ENCODE data around the gene GIGYF2.
"Not testable (repeated sequence)": the region's sequence is repeated elsewhere in the genome, so short reads cannot be mapped to it uniquely, and the experiment has no call there.

GIGYF2 gene

DNA sequence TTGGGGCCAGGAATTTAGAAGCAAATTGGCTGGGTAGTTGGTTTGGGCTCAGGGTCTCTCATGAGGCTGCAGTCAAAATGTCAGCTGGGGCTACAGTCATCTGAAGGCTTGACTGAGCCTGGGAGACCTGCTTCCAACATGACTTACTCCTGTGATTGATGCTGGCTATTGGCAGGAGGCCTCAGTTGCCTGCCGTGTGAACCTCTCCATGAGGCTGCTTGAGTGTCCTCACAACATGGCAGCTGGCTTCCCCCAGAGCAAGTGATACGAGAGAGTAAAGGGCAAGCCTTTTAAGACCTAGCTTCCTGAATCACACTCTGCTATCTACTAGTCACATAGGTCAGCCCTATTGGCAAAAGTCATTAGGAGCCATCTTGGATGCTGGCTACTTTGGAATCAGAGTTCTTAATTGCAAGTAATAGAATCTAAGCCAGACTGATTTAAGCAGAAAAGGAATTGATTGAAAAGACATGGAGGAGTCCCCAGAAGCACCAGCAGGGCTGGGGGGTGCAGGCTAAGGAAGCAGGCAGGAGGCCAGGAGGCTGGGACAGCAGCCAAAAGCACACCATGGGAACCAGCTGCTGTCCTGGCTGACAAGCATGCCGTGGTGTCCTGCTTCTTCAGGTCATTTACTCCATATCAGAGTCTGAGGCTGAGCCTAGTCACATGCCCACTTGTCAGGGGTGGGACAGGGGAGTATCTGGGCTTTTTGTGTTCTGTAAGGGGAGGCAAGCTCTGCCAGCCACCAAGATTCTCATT is 7.8 kb upstream of the GIGYF2 start:
- DNase-seq = no peak

DNA sequence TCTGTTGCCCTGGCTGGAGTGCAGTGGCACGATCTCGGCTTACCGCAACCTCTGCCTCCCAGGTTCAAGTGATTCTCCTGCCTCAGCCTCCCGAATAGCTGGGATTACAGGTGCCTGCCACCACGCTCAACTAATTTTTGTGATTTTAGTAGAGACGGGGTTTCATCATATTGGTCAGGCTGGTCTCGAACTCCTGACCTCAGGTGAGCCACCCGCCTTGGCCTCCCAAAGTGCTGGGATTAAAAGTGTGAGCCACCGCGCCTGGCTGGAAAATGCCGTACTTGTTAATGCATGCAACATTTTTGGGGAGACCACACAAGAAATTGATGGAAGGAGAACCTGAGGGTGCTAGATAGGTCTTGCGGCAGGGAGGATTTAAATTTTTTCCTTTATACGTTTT is 6.0 kb upstream of the GIGYF2 start:
- DNase-seq = not testable (repeated sequence)

DNA sequence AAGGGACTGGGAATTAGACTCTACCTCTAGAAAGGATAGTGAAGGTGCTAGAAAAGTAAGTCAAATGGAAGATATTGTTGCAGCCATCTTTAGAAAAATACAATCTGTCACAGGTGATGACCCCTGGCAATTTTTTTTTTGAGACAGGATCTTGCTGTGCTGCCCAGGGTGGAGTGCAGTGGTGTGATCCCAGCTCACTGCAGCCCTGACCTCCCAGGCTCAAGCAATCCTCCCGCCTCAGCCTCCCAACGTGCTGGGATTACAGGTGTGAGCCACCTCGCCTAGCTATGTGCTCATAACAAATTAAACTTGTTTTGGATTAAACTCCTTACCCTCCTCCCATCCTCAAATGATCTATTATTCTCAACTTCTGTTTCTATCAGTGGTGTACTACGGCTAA is 3.8 kb upstream of the GIGYF2 start:
- no peak for DNase-seq

DNA sequence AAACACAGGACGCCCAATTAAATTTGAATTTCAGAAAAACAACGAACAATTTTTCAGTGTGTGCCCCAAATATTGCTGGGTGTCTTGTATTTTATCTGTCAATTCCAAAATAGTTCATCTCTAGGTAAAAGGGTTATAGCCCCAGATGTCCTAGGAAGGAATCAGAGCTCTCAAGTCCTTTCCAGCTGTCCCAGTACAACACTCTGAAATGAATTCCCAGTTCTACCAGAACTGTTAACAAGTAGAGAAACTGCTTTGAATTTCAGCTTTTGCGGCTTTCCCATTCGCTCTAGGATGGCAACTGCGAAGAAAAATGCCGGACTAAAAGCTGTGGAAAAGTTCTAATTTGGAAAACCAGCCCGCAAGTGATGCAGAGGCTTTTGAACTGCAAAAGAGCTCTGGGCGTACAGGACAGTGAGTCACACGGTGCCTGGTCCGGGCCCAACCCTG is 497 bp upstream of the GIGYF2 start:
- no peak for DNase-seq

DNA sequence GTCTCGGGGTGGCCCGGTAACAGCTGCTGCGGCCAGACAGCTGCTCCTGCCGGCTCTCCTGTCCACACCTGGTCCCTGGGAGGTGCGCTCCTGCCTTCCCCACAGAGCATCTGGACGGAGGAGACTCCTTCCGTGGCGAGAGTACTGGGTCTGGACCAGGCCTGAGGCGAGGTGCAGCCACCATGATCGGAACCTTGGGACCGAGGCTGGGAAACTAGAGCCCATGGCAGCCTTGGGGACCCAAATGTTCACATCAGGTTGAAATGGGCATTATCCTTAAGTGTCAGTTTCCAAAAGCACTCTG is 628 bp downstream of the GIGYF2 start:
- DNase-seq = no peak

DNA sequence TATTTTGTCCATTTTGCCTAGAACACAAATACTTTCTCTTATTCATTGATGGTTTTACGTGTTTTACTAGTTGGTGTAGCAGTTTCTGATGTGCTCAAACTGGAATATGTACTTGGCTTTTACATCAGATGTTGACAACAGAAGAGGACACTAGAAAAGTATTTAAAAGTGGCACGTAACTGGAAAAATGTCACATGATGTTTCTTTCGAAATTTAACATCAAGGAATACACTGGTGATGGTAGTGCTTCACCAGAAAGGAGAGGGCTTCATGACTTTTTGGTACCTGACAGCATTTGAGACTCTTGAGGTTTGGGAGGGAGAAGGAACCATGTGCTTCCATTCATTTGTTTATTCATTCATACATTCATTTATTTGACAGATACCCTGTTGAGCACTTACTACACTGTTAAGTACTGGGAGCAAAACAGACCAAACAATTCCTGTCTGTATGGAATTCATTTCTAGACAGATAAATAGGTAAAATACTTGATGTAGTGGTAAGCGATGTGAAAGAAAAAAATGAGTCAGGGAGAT is 1.5 kb downstream of the GIGYF2 start:
- no peak for DNase-seq

DNA sequence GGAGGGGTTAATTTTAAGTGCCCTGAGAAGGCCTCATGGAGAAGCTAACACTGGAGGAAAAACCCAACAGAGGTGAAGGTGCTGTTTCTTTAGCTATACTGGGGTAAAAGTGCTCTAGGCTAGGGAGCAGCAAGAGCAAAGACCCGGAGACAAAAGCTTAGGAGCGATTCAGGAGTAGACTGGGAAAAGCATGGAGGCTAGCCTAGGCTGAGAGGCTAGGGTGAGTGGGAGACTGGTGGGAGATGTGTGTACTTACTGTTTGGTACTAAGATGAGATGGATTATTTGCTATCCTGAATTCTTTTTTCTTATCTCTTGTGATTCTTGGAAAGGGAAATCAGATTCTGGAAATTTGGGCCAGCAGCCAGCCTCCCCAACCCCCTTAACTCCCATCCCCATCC is 2.0 kb downstream of the GIGYF2 start:
- DNase-seq = no peak

DNA sequence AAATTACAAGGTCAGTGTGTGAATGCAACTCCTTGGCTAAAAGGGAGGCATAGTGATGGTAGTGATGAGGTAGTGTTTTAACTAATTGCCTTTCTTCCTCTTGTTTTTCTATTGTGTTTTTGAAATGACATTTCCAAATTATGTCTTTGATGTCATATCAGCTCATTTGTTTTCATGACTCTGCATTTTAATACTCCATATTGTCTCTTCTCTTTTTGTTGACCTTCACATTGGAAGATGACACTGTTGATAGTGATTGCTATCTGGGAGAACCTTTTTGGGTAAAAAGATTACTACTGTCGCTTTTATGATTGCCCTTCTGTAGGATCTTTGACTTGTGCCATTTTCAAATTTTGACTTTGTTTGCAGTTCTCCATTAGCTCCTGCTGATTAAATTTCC is 3.0 kb downstream of the GIGYF2 start:
- no peak for DNase-seq

DNA sequence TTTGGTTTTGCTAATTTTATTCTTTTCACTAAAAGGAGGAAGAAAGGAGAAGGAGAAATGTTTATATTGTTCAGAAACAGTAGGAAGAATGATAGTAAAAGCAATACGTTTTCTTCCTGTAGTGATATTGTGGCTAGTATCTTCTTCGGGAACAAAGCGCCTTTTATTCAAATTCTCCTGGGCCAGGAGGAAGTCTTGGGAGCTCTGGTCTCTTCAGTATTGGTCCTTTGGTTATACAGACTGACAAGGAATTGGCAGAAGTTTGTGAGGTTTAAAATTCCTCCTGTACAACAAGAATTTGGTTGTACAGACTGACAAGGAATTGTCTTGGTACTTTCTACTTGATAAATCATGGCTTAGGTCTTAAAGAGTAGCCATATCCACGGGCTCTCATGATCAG is 9.9 kb downstream of the GIGYF2 start:
- no peak for DNase-seq

DNA sequence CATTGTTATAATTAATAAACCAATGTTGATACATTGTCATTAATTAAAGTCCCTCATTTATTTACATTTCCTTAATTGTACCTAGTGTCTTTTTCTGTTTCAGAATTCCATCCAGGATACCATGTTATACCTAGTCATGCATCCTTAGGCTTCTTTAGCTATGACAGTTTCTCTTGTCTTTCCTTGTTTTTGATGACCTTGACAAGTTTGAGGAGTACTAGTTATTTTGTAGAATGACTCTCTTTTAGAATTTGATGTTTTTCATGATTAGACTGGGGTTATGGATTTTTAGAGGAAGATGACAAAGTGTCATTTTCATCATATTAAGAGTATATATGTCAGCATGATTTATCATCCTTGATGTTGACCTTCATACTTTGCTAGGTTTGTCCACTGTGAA is 16.4 kb downstream of the GIGYF2 start:
- no peak for DNase-seq

DNA sequence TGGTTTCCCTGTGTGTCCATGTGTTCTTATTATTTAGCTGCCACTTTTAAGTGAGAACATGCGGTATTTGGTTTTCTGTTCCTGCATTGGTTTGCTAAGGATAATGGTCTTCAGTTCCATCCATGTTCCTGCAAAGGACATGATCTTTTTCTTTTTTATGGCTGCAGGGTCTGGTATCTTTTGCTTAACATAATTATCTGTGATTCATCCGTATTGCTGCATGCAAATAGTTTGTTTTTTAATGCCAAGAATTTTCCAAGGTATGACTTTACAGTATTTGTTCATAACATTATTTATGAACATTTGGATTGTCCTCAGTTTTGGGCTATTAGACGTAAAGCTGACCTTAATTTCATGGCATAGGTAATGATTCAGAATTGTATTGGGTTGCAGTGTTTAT is 17.8 kb downstream of the GIGYF2 start:
- no peak for DNase-seq

DNA sequence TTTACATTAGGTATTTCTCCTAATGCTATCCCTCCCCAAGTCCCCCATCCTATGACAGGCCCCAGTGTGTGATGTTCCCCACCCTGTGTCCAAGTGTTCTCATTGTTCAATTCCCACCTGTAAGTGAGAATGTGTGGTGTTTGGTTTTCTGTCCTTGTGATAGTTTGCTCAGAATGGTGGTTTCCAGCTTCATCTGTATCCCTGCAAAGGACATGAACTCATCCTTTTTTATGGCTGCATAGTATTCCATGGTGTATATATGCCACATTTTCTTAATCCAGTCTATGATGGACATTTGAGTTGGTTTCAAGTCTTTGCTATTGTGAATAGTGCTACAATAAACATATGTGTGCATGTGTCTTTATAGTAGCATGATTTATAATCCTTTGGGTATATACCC is 22.9 kb downstream of the GIGYF2 start:
- not testable (repeated sequence) for DNase-seq

DNA sequence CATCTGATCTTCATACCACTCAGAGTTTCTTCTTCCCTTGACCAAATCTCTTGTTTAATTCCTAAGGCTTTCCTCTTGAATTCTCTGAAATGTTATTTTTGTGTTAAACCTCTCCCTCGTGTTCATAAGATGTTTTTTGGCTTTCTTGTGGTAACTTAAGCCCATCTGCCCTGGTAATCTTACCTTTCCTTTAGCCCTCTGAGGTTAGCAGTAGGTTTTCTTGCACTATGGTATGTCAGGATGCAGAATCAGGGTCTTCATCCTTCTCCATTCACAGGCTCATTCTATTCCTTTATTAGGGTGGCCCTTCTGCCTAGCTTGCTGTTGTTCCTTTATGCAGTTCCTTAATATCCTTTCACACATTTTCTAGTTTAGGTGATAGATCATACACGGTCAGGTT is 24.1 kb downstream of the GIGYF2 start:
- DNase-seq = no peak

DNA sequence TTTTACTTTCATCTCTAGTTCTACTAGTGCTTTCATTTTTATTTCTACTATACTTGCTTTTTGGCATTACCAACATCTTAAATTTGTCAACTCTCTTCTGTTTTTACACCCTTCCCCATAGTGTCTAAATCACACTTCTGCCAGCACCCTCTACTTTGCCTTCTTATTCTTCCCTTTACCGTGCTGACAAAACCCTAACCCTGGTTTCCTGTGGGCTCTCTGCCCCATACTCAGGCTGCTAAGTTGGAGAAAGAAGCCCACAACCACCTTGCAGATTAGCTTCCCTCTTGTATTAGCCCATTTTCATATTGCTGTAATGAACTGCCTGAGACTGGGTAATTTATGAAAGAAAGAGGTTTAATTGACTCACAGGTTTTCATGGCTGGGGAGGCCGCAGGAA is 24.8 kb downstream of the GIGYF2 start:
- peak in 1 of 5 experiments; percentile 30 for DNase-seq

DNA sequence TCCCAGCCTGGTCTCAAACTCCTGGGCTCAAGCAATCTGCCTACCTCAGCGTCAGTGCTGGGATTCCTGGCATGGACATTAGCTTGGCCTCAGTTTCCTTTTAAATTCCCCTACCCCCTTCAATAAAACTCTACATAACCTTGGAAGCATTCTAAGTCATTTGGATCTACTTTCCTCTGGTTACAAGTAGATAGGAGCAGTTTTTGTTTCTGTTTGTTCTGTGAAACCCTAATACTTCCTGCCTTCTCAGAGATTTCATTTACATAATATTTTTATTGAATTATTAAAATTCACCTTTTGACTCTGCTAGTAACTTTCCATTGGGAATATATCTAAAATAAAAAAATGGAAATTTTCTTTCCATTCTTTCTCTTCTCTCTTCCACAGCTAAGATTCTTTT is 25.9 kb downstream of the GIGYF2 start:
- no peak for DNase-seq

DNA sequence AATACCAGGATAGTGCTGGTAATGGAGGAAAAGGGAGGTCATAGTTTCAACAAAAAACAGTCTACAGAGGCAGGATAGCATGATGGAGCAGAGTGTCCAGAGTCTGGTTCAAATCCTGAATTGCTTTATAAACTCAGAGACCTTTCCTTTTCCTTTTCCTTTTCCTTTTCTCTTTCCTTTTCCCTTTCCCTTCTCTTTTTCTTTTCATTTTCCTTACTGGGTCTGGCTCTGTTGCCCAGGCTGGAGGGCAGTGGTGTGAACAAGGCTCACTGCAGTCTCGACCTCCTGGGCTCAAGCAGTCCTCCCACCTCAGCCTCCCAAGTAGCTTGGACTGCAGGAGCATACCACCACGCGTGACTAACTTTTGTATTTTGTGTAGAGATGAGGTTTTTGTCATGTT is 31.7 kb downstream of the GIGYF2 start:
- no peak for DNase-seq

DNA sequence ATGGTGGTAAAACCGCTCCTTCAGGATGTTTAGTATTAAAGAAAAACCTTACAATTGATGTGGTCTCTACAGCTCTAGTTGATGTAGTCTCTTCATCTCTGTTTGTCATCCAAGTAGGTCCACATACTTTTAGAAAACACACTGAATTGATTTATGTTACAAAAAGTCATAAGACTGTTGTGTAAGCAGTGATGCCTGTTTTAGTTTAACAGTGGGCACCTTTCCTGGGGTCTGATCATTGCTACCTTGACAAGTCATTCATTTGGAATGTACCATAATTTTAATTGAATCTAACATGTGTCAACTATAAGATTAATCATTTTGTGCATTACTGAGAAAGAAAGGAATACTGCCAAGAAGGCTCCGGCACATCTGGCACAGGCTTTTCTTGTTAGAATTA is 34.3 kb downstream of the GIGYF2 start:
- no peak for DNase-seq

DNA sequence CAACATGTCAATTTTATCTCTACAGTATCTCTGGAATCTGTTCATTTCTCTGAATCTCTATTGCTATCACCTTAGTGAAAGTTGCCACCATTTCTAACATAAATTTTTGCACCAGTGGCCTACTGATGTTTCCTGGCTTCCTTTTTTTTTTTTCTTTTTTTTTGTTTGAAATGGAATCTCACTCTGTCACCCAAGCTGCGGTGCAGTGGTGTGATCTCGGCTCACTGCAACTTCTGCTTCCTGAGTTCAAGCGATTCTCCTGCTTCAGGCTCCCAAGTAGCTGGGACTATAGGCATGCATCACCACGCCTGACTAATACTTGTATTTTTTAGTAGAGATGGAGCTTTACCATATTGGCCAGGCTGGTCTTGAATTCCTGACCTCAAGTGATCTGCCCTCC is 44.2 kb downstream of the GIGYF2 start:
- DNase-seq = no peak

DNA sequence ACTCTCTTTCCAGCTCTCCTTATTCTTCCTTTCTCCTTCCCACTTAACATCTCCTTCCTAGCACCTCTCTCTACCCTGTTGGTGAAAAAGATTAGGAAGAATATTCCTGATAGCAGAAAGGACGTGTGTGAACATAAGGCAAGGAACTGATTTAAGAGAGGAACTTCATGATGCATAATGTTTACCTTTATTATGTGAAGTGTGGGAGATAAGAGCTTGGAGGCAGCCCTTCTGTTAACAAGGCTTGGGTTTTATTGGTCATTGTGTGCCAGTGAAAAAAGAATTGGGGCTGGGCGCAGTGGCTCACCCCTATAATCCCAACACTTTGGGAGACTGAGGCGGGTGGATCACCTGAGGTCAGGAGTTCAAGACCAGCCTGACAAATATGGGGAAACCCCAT is 44.8 kb downstream of the GIGYF2 start:
- no peak for DNase-seq

DNA sequence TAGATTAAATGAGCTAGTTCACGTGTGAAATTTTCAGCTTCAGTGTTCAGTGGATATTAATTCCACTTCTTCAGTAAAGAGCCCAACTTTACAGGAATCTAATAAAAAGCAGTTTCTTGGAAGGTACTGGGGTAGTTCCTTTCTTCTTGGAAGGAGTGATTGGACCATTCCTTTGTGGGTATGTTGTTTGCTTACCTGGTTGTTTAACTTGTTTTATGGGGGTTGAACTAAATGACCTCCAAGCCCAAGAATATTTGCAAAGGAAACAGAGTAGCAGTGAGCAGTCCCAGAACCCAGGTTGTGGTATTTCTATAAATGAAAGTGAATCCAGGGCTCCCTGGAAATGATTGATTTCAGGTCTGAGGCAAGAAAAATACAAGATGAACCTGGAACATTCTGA is 47.8 kb downstream of the GIGYF2 start:
- no peak for DNase-seq

DNA sequence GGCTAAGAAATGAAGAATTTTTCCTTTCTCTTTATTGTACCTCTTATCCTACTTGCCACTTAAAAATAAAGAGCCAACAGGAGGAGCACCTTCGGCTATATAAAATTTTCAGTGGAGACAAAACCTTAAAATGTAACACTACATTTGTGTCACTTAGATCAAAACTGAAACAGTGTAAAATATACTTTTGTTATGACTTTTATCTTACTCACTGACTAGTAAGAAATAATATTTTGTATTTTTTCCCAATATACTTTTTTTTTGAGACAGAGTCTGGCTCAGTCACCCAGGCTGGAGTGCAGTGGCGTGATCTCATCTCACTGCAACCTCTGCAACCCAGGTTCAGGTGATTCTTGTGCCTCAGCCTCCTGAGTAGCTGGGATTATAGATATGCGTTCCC is 50.9 kb downstream of the GIGYF2 start:
- no peak for DNase-seq

DNA sequence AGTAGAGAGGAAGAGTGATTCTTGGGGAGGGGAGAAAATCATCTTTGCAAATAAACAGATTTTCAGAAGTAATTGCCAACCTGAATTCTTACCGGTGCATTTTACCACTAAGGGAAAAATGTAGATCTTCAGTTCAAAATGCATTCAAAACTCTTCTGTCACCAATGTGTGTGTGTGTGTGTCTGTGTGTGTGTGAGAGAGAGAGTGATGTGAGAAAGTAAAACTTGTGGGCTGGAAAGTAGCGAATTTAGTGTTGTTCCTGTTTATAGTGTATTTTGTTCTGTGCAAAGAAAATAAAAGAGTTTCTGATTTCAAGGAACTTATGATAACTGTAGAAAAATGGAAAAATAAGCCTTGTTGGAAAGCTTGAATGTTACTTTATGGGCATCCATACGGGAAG is 52.2 kb downstream of the GIGYF2 start:
- DNase-seq = peak in 1 of 5 experiments; percentile 65

DNA sequence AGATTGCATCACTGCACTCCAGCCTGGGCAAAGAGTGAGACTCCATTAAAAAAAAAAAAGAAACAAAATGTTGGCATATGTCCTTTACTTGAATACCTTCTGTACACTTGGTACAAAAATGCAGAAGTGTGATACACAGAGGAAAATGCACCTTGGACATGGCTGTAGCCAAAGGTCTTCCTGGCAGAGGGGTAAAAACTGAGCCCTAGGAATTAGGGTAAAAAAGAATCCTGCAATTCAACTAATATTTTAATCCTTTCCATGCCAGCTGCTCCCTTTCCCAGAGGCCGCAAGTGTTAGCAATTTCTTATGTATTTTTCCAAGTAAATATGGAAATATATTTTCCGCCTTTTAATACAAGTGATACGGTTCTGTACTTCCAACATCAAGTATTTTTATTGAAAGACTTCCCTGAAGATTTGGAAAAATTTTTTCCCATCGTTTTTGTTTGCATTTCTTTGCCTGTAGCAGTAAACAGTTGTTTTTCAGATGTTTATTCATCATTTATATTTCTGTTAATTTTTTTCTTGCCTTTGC is 53.1 kb downstream of the GIGYF2 start:
- DNase-seq = no peak

DNA sequence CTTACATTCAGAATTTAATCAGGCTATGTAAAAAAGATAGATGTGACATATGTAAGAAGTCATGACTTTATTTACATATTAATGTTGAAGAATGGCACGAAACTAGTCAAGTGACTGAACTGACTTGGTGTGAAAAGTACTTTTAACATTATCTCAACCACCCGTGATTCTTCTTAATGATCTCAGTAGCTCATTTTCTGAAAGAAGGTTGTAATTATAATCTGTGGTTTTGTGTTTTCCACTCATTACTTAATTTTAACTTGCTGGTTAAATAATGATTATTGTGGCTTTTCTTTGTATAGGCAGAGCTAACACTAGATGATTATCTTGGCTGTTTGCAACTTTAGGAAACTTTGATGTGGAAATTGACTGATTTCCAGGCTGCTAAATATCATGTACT is 60.8 kb downstream of the GIGYF2 start:
- DNase-seq = peak in 1 of 5 experiments; percentile 46
